ENCODE measurements around the gene MAPKAPK3. TPM values are rescaled to one million over a fixed set of nuclear protein-coding genes. Genes with fewer than 3 reads are reported as not detected.
A peak's percentile ranks its signal among the peaks of the same experiment; 100 is the strongest.

The MAPKAPK3 gene
- total RNA-seq, 1 donor from 2014 or later: 37.0 TPM

- TF ChIP-seq CTCF (conservative IDR thresholded peaks at IDR 0.05): no peak
- no peaks in the 10 kb centered on the region for H3K36me3 Mint-ChIP-seq (ENCODE audit: low read depth)
- no peak for DNase-seq (ENCODE audit: low read depth, low spot score)
- H3K4me3 Mint-ChIP-seq: peak overlapping the region; percentile 88
- H3K27me3 Mint-ChIP-seq (ENCODE audit: low read depth): peaks cover 9% of the 10 kb centered on the region
- H3K27ac Mint-ChIP-seq (ENCODE audit: unreplicated experiment): no peak overlapping the region
- H3K4me1 Mint-ChIP-seq: peaks cover 26% of the 10 kb centered on the region
- H3K9me3 Mint-ChIP-seq: no peaks in the 10 kb centered on the region
Observed at GRCh38 chr3:50610181-50610971, 6.6 kb upstream of the MAPKAPK3 start.

- peak overlapping the region; percentile 12 for H3K27ac Mint-ChIP-seq (ENCODE audit: unreplicated experiment)
- H3K27me3 Mint-ChIP-seq (ENCODE audit: low read depth): peaks cover 9% of the 10 kb centered on the region
- peaks cover 30% of the 10 kb centered on the region for H3K4me1 Mint-ChIP-seq
- no peaks in the 10 kb centered on the region for H3K9me3 Mint-ChIP-seq
- H3K4me3 Mint-ChIP-seq: peak overlapping the region; percentile 88
- TF ChIP-seq CTCF (conservative IDR thresholded peaks at IDR 0.05): no peak
- no peaks in the 10 kb centered on the region for H3K36me3 Mint-ChIP-seq (ENCODE audit: low read depth)
- no peak for DNase-seq (ENCODE audit: low read depth, low spot score)
Observed at GRCh38 chr3:50610992-50611463, 5.9 kb upstream of the MAPKAPK3 start.

- H3K9me3 Mint-ChIP-seq: no peaks in the 10 kb centered on the region
- peak; percentile 95 for DNase-seq (ENCODE audit: low read depth, low spot score)
- H3K27ac Mint-ChIP-seq (ENCODE audit: unreplicated experiment): peak within 1 kb of the TSS; percentile 84
- H3K36me3 Mint-ChIP-seq (ENCODE audit: low read depth): no peaks in the 10 kb centered on the region
- H3K27me3 Mint-ChIP-seq (ENCODE audit: low read depth): peaks cover 9% of the 10 kb centered on the region
- peaks cover 36% of the 10 kb centered on the region for H3K4me1 Mint-ChIP-seq
- H3K4me3 Mint-ChIP-seq: peak within 1 kb of the TSS; percentile 88
- TF ChIP-seq CTCF (conservative IDR thresholded peaks at IDR 0.05): peak; percentile 70
Observed at GRCh38 chr3:50611464-50612233, 5.3 kb upstream of the MAPKAPK3 start, which contains the start of gene CISH. Gene CISH, minus strand, starts transcription at chr3:50611774. Its CDS starts 124 bp downstream, at chr3:50611650.

GRCh38 chr3:50612234-50612882 lies 4.6 kb upstream of the MAPKAPK3 start:
- Mint-ChIP-seq H3K36me3 (ENCODE audit: low read depth) (no peaks in the 10 kb centered on the region), H3K4me3 (peak overlapping the region; percentile 88), H3K27ac (ENCODE audit: unreplicated experiment) (peak overlapping the region; percentile 84), H3K27me3 (ENCODE audit: low read depth) (peaks cover 9% of the 10 kb centered on the region), H3K9me3 (no peaks in the 10 kb centered on the region), H3K4me1 (peaks cover 36% of the 10 kb centered on the region)
- DNase-seq (ENCODE audit: low read depth, low spot score): no peak
- TF ChIP-seq CTCF (conservative IDR thresholded peaks at IDR 0.05): no peak

Measured in neural crest cell (in vitro differentiated cells).